ENCODE results near the gene REPS2.

Gene REPS2

GRCh38 chrX:16946361-16946964 is at the start of gene REPS2:
Gene REPS2 (plus strand): TSS chrX:16946658. CDS start chrX:16946862, 204 bp downstream.
- Mint-ChIP-seq H3K27me3 (peaks cover 3% of the 10 kb centered on the region), H3K36me3 (no peaks in the 10 kb centered on the region), H3K4me3 (peak within 1 kb of the TSS; percentile 87), H3K27ac (no peak within 1 kb of the TSS), H3K4me1 (no peaks in the 10 kb centered on the region), H3K9me3 (no peaks in the 10 kb centered on the region)

- peaks cover 4% of the 10 kb centered on the region for H3K4me1 Mint-ChIP-seq
- no peak overlapping the region for H3K4me3 Mint-ChIP-seq
- H3K27ac Mint-ChIP-seq = no peak overlapping the region
- peaks cover 2% of the 10 kb centered on the region for H3K27me3 Mint-ChIP-seq
- H3K9me3 Mint-ChIP-seq = no peaks in the 10 kb centered on the region
- H3K36me3 Mint-ChIP-seq = no peaks in the 10 kb centered on the region
Measured at GRCh38 chrX:16897445-16897844, 49.0 kb upstream of the REPS2 start.

- Mint-ChIP-seq H3K36me3 (no peaks in the 10 kb centered on the region), H3K9me3 (no peaks in the 10 kb centered on the region), H3K27ac (no peak overlapping the region), H3K27me3 (peaks cover 4% of the 10 kb centered on the region), H3K4me1 (no peaks in the 10 kb centered on the region), H3K4me3 (no peak overlapping the region)
Measured at GRCh38 chrX:16903274-16904022, 43.0 kb upstream of the REPS2 start.

GRCh38 chrX:16910376-16910775 is 36.1 kb upstream of the REPS2 start:
- Mint-ChIP-seq H3K36me3 (no peaks in the 10 kb centered on the region), H3K27ac (no peak overlapping the region), H3K27me3 (no peaks in the 10 kb centered on the region), H3K4me3 (no peak overlapping the region), H3K4me1 (no peaks in the 10 kb centered on the region), H3K9me3 (no peaks in the 10 kb centered on the region)

GRCh38 chrX:16914058-16914457 is 32.4 kb upstream of the REPS2 start:
- Mint-ChIP-seq H3K36me3 (no peaks in the 10 kb centered on the region), H3K4me1 (no peaks in the 10 kb centered on the region), H3K27me3 (no peaks in the 10 kb centered on the region), H3K27ac (no peak overlapping the region), H3K9me3 (no peaks in the 10 kb centered on the region), H3K4me3 (no peak overlapping the region)

GRCh38 chrX:16916561-16916960 is 29.9 kb upstream of the REPS2 start:
- Mint-ChIP-seq H3K4me1 (no peaks in the 10 kb centered on the region), H3K36me3 (no peaks in the 10 kb centered on the region), H3K27ac (no peak overlapping the region), H3K27me3 (no peaks in the 10 kb centered on the region), H3K9me3 (no peaks in the 10 kb centered on the region), H3K4me3 (no peak overlapping the region)

- Mint-ChIP-seq H3K4me1 (no peaks in the 10 kb centered on the region), H3K4me3 (no peak overlapping the region), H3K27ac (no peak overlapping the region), H3K36me3 (no peaks in the 10 kb centered on the region), H3K27me3 (no peaks in the 10 kb centered on the region), H3K9me3 (no peaks in the 10 kb centered on the region)
Measured at GRCh38 chrX:16917120-16917519, 29.3 kb upstream of the REPS2 start.

GRCh38 chrX:16918979-16919378 is 27.5 kb upstream of the REPS2 start:
- no peaks in the 10 kb centered on the region for H3K9me3 Mint-ChIP-seq
- H3K4me1 Mint-ChIP-seq = no peaks in the 10 kb centered on the region
- no peak overlapping the region for H3K27ac Mint-ChIP-seq
- no peaks in the 10 kb centered on the region for H3K27me3 Mint-ChIP-seq
- no peak overlapping the region for H3K4me3 Mint-ChIP-seq
- no peaks in the 10 kb centered on the region for H3K36me3 Mint-ChIP-seq

GRCh38 chrX:16920075-16920474 is 26.4 kb upstream of the REPS2 start:
- Mint-ChIP-seq H3K4me3 (no peak overlapping the region), H3K4me1 (no peaks in the 10 kb centered on the region), H3K36me3 (no peaks in the 10 kb centered on the region), H3K9me3 (no peaks in the 10 kb centered on the region), H3K27me3 (no peaks in the 10 kb centered on the region), H3K27ac (no peak overlapping the region)

GRCh38 chrX:16923157-16923556 is 23.3 kb upstream of the REPS2 start:
- H3K9me3 Mint-ChIP-seq = no peaks in the 10 kb centered on the region
- H3K36me3 Mint-ChIP-seq = no peaks in the 10 kb centered on the region
- H3K4me3 Mint-ChIP-seq = no peak overlapping the region
- no peaks in the 10 kb centered on the region for H3K4me1 Mint-ChIP-seq
- no peaks in the 10 kb centered on the region for H3K27me3 Mint-ChIP-seq
- H3K27ac Mint-ChIP-seq = no peak overlapping the region

GRCh38 chrX:16924631-16925480 is 21.6 kb upstream of the REPS2 start:
- H3K27ac Mint-ChIP-seq = no peak overlapping the region
- no peaks in the 10 kb centered on the region for H3K9me3 Mint-ChIP-seq
- H3K4me1 Mint-ChIP-seq = no peaks in the 10 kb centered on the region
- no peaks in the 10 kb centered on the region for H3K36me3 Mint-ChIP-seq
- H3K4me3 Mint-ChIP-seq = no peak overlapping the region
- H3K27me3 Mint-ChIP-seq = no peaks in the 10 kb centered on the region

GRCh38 chrX:16930392-16930791 is 16.1 kb upstream of the REPS2 start:
- H3K4me1 Mint-ChIP-seq = peaks cover 4% of the 10 kb centered on the region
- H3K27me3 Mint-ChIP-seq = no peaks in the 10 kb centered on the region
- H3K9me3 Mint-ChIP-seq = no peaks in the 10 kb centered on the region
- no peaks in the 10 kb centered on the region for H3K36me3 Mint-ChIP-seq
- H3K27ac Mint-ChIP-seq = no peak overlapping the region
- H3K4me3 Mint-ChIP-seq = no peak overlapping the region

- H3K27me3 Mint-ChIP-seq = no peaks in the 10 kb centered on the region
- peaks cover 4% of the 10 kb centered on the region for H3K4me1 Mint-ChIP-seq
- H3K4me3 Mint-ChIP-seq = no peak overlapping the region
- no peak overlapping the region for H3K27ac Mint-ChIP-seq
- H3K36me3 Mint-ChIP-seq = peaks cover 2% of the 10 kb centered on the region
- H3K9me3 Mint-ChIP-seq = no peaks in the 10 kb centered on the region
Measured at GRCh38 chrX:16931371-16931770, 15.1 kb upstream of the REPS2 start.

GRCh38 chrX:16931855-16932575 is 14.4 kb upstream of the REPS2 start:
- peaks cover 4% of the 10 kb centered on the region for H3K4me1 Mint-ChIP-seq
- H3K4me3 Mint-ChIP-seq = no peak overlapping the region
- H3K27me3 Mint-ChIP-seq = no peaks in the 10 kb centered on the region
- H3K9me3 Mint-ChIP-seq = no peaks in the 10 kb centered on the region
- peaks cover 2% of the 10 kb centered on the region for H3K36me3 Mint-ChIP-seq
- peak overlapping the region; percentile 62 for H3K27ac Mint-ChIP-seq

- Mint-ChIP-seq H3K27me3 (no peaks in the 10 kb centered on the region), H3K9me3 (no peaks in the 10 kb centered on the region), H3K4me3 (no peak overlapping the region), H3K4me1 (peaks cover 4% of the 10 kb centered on the region), H3K27ac (no peak overlapping the region), H3K36me3 (peaks cover 2% of the 10 kb centered on the region)
Measured at GRCh38 chrX:16934185-16934584, 12.3 kb upstream of the REPS2 start.
